Parathyroid adenoma (tissue), 2 donors: ENCODE results near the gene MED28.

Experiments used
- H2AFZ ChIP-seq: fragments of 300-600 bp; sonication (generic); one replicate; pipeline ENCODE4 v1.7.0; 2017; ENCODE audit warnings: antibody characterized with exemption, mild to moderate bottlenecking
- H3K27ac ChIP-seq: fragments of 300-600 bp; sonication (generic); one replicate; pipeline ENCODE4 v1.7.0; 2017
- H3K27me3 ChIP-seq: fragments of 300-600 bp; sonication (generic); one replicate; pipeline ENCODE4 v1.7.0; 2017; ENCODE audit warnings: low read length; ENCODE audit not compliant: control insufficient read depth, insufficient read depth
- H3K36me3 ChIP-seq: fragments of 300-600 bp; sonication (generic); one replicate; pipeline ENCODE4 v1.7.0; 2017; ENCODE audit warnings: low read length; ENCODE audit not compliant: control insufficient read depth, insufficient read depth
- H3K4me1 ChIP-seq: fragments of 300-600 bp; sonication (generic); one replicate; pipeline ENCODE4 v1.7.0; 2017; ENCODE audit warnings: control low read depth
- H3K4me2 ChIP-seq: fragments of 300-600 bp; sonication (generic); one replicate; pipeline ENCODE4 v1.7.0; 2017; ENCODE audit warnings: low read length
- H3K4me3 ChIP-seq: fragments of 300-600 bp; sonication (generic); one replicate; pipeline ENCODE4 v1.7.0; 2017; ENCODE audit warnings: low read depth, low read length
- H3K79me2 ChIP-seq: fragments of 300-600 bp; sonication (generic); one replicate; pipeline ENCODE4 v1.7.0; 2017; ENCODE audit warnings: control low read depth
- H3K9ac ChIP-seq: fragments of 300-600 bp; sonication (generic); one replicate; pipeline ENCODE4 v1.7.0; 2017; ENCODE audit warnings: mild to moderate bottlenecking
- H3K9me3 ChIP-seq: fragments of 300-600 bp; sonication (generic); one replicate; pipeline ENCODE4 v1.7.0; 2017; ENCODE audit warnings: low read length; ENCODE audit not compliant: control insufficient read depth
- TF ChIP-seq, protein P1 (sequence below): fragments of 300-600 bp; sonication (generic); IDR thresholded peaks from one replicate; pipeline ENCODE4 v1.7.0; 2017; ENCODE audit warnings: antibody characterized with exemption, mild to moderate bottlenecking
- donor health status: primary hyperparathyroidism.

Gene MED28

GRCh38 chr4:17623451-17624001 lies 9.1 kb downstream of the MED28 start:
- TF ChIP-seq, protein P1, sequence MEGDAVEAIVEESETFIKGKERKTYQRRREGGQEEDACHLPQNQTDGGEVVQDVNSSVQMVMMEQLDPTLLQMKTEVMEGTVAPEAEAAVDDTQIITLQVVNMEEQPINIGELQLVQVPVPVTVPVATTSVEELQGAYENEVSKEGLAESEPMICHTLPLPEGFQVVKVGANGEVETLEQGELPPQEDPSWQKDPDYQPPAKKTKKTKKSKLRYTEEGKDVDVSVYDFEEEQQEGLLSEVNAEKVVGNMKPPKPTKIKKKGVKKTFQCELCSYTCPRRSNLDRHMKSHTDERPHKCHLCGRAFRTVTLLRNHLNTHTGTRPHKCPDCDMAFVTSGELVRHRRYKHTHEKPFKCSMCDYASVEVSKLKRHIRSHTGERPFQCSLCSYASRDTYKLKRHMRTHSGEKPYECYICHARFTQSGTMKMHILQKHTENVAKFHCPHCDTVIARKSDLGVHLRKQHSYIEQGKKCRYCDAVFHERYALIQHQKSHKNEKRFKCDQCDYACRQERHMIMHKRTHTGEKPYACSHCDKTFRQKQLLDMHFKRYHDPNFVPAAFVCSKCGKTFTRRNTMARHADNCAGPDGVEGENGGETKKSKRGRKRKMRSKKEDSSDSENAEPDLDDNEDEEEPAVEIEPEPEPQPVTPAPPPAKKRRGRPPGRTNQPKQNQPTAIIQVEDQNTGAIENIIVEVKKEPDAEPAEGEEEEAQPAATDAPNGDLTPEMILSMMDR: no peak
- Histone ChIP-seq H3K4me3 (no peak overlapping the region), H3K79me2 (no peaks in the 10 kb centered on the region), H3K4me2 (no peak overlapping the region), H3K27me3 (no peaks in the 10 kb centered on the region), H3K9ac (no peak overlapping the region), H3K36me3 (no peaks in the 10 kb centered on the region), H3K4me1 (no peaks in the 10 kb centered on the region), H2AFZ (no peak overlapping the region), H3K27ac (no peak overlapping the region), H3K9me3 (no peaks in the 10 kb centered on the region)

- Histone ChIP-seq H3K79me2 (no peaks in the 10 kb centered on the region), H3K9ac (no peak overlapping the region), H2AFZ (no peak overlapping the region), H3K27me3 (no peaks in the 10 kb centered on the region), H3K4me3 (no peak overlapping the region), H3K36me3 (no peaks in the 10 kb centered on the region), H3K4me1 (no peaks in the 10 kb centered on the region), H3K4me2 (no peak overlapping the region), H3K27ac (no peak overlapping the region), H3K9me3 (no peaks in the 10 kb centered on the region)
- TF ChIP-seq, protein P1: no peak
These were observed 10.4 kb downstream of the MED28 start for GRCh38 chr4:17624821-17625220.

- no peaks in the 10 kb centered on the region for H3K79me2 ChIP-seq
These were observed 15.8 kb downstream of the MED28 start for GRCh38 chr4:17630228-17630627.

GRCh38 chr4:17633600-17633999 lies 19.2 kb downstream of the MED28 start:
- H3K79me2 ChIP-seq: no peaks in the 10 kb centered on the region
- no peak overlapping the region for H2AFZ ChIP-seq
- no peak overlapping the region for H3K4me3 ChIP-seq
- H3K9me3 ChIP-seq: no peaks in the 10 kb centered on the region
- H3K4me2 ChIP-seq: no peak overlapping the region
- no peaks in the 10 kb centered on the region for H3K4me1 ChIP-seq
- no peaks in the 10 kb centered on the region for H3K36me3 ChIP-seq
- no peaks in the 10 kb centered on the region for H3K27me3 ChIP-seq
- TF ChIP-seq, protein P1: no peak
- no peak overlapping the region for H3K9ac ChIP-seq
- no peak overlapping the region for H3K27ac ChIP-seq

More at GRCh38 chr4:17630228-17630627, 15.8 kb downstream of the MED28 start:
- Histone ChIP-seq H3K9me3 (no peaks in the 10 kb centered on the region), H2AFZ (no peak overlapping the region), H3K27me3 (no peaks in the 10 kb centered on the region), H3K4me3 (no peak overlapping the region), H3K9ac (no peak overlapping the region), H3K36me3 (no peaks in the 10 kb centered on the region), H3K27ac (no peak overlapping the region), H3K4me1 (no peaks in the 10 kb centered on the region), H3K4me2 (no peak overlapping the region)
- TF ChIP-seq, protein P1: no peak

DNA sequence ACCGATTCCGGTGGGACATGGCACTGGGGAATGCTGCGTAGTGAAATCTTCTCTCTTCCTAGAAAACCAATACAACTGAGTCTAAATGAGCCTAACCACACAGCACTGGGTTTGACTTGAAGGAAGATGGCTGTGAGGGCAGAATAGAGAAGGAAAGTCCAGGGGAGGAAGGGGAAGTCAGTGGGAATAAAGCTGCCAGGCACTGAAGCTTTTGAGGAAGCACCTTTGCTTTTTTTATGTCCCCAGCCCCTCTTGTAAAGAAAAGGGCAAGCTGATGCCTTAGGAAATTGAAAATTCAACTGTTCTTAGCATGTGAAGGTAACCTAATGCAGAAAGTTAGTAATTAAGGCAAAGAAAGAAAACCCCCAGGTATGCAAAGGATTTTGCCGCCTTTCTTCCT lies 20.6 kb downstream of the MED28 start:
- no peak overlapping the region for H2AFZ ChIP-seq
- no peak overlapping the region for H3K4me2 ChIP-seq
- H3K4me3 ChIP-seq: no peak overlapping the region
- H3K27me3 ChIP-seq: no peaks in the 10 kb centered on the region
- no peaks in the 10 kb centered on the region for H3K79me2 ChIP-seq
- H3K27ac ChIP-seq: no peak overlapping the region
- no peaks in the 10 kb centered on the region for H3K36me3 ChIP-seq
- no peak overlapping the region for H3K9ac ChIP-seq
- no peaks in the 10 kb centered on the region for H3K4me1 ChIP-seq
- TF ChIP-seq, protein P1: no peak
- no peaks in the 10 kb centered on the region for H3K9me3 ChIP-seq
